GM12892 (cell line): ENCODE data around the gene ARMC7.

ENCODE experiments used
- POLR2A ChIP-seq: IDR thresholded peaks from 2 replicates; pipeline ENCODE4 v1.6.1; 2011; ENCODE audit warnings: low read depth, low read length, control low read depth
- POLR2AphosphoS5 ChIP-seq: IDR thresholded peaks from 2 replicates; pipeline ENCODE4 v1.6.1; 2011; ENCODE audit warnings: low read depth, low read length, control low read depth
- TAF1 ChIP-seq: IDR thresholded peaks from 2 replicates; pipeline ENCODE4 v1.6.1; 2011; ENCODE audit warnings: low read depth, mild to moderate bottlenecking, control low read depth, low read length, borderline replicate concordance

GRCh38 chr17:75168998-75169397, 59.2 kb downstream of the ARMC7 start:
- no peak for TF ChIP-seq POLR2A
- TF ChIP-seq TAF1 = no peak
- TF ChIP-seq POLR2AphosphoS5 = no peak
